Measurements from ENCODE around the gene SPATC1L. TPM values are rescaled to one million over a fixed set of nuclear protein-coding genes. Genes with fewer than 3 reads are reported as not detected.
A peak's percentile ranks its signal among the peaks of the same experiment; 100 is the strongest.
"Not testable (repeated sequence)": the region's sequence is repeated elsewhere in the genome, so short reads cannot be mapped to it uniquely, and the experiment has no call there.

Gene SPATC1L
- total RNA-seq: 10.8 and 12.0 TPM in 2 replicates

GRCh38 chr21:46183910-46184624 is at the start of gene SPATC1L:
Gene SPATC1L (minus strand): TSS chr21:46184459. CDS start chr21:46182816, 1,643 bp downstream.
- Mint-ChIP-seq H3K4me3 (peak within 1 kb of the TSS; percentile 91), H3K27ac (peak within 1 kb of the TSS; percentile 89), H3K4me1 (peaks cover 7% of the 10 kb centered on the region), H3K27me3 (no peaks in the 10 kb centered on the region), H3K9me3 (no peaks in the 10 kb centered on the region), H3K36me3 (ENCODE audit: low read depth) (no peaks in the 10 kb centered on the region)
- intact Hi-C loops (cut with micrococcal nuclease): loop anchor here (1.0 kb wide), 1 partner anchor 41 kb away; no protein-coding TSS in a partner anchor
- no peak for DNase-seq

- H3K36me3 Mint-ChIP-seq (ENCODE audit: low read depth): peaks cover 53% of the 10 kb centered on the region
- H3K27me3 Mint-ChIP-seq: no peaks in the 10 kb centered on the region
- peaks cover 8% of the 10 kb centered on the region for H3K9me3 Mint-ChIP-seq
- intact Hi-C loops (cut with micrococcal nuclease): loop anchor here (2.0 to 5.0 kb wide), 3 partner anchors 23 to 258 kb away; no protein-coding TSS in a partner anchor
- peak overlapping the region; percentile 80 for H3K27ac Mint-ChIP-seq
- DNase-seq: no peak
- H3K4me3 Mint-ChIP-seq: peak overlapping the region; percentile 94
- peaks cover 65% of the 10 kb centered on the region for H3K4me1 Mint-ChIP-seq
Observed at GRCh38 chr21:46229923-46230260, 45.6 kb upstream of the SPATC1L start.

- Mint-ChIP-seq H3K4me1 (peaks cover 60% of the 10 kb centered on the region), H3K4me3 (peak overlapping the region; percentile 94), H3K36me3 (ENCODE audit: low read depth) (peaks cover 47% of the 10 kb centered on the region), H3K9me3 (peaks cover 8% of the 10 kb centered on the region), H3K27ac (peak overlapping the region; percentile 100), H3K27me3 (no peaks in the 10 kb centered on the region)
- DNase-seq: no peak
- intact Hi-C loops (cut with micrococcal nuclease): loop anchor here (2.0 to 5.0 kb wide), 3 partner anchors 23 to 257 kb away; no protein-coding TSS in a partner anchor
Observed at GRCh38 chr21:46229133-46229922, 45.1 kb upstream of the SPATC1L start.

- Mint-ChIP-seq H3K27me3 (no peaks in the 10 kb centered on the region), H3K4me1 (peaks cover 51% of the 10 kb centered on the region), H3K9me3 (peaks cover 8% of the 10 kb centered on the region), H3K27ac (peak within 1 kb of the TSS; percentile 100), H3K36me3 (ENCODE audit: low read depth) (peaks cover 39% of the 10 kb centered on the region), H3K4me3 (peak within 1 kb of the TSS; percentile 94)
- DNase-seq: peak; percentile 99
- intact Hi-C loops (cut with micrococcal nuclease): loop anchor here (1.0 to 5.0 kb wide), 4 partner anchors 24 to 256 kb away; partner anchors contain the start of gene PCNT
Observed at GRCh38 chr21:46228345-46229051, 44.2 kb upstream of the SPATC1L start, which contains the start of gene LSS. Gene LSS (minus strand): TSS chr21:46228774. CDS start chr21:46228745, 29 bp downstream.

- peak; percentile 69 for DNase-seq
- H3K27me3 Mint-ChIP-seq: no peaks in the 10 kb centered on the region
- intact Hi-C loops (cut with micrococcal nuclease): loop anchor here (1.0 to 5.0 kb wide), 4 partner anchors 25 to 256 kb away; partner anchors contain the start of gene PCNT
- H3K27ac Mint-ChIP-seq: peak overlapping the region; percentile 56
- H3K4me1 Mint-ChIP-seq: peaks cover 50% of the 10 kb centered on the region
- H3K4me3 Mint-ChIP-seq: peak overlapping the region; percentile 94
- H3K36me3 Mint-ChIP-seq (ENCODE audit: low read depth): peaks cover 35% of the 10 kb centered on the region
- H3K9me3 Mint-ChIP-seq: peaks cover 8% of the 10 kb centered on the region
Observed at GRCh38 chr21:46227811-46228344, 43.6 kb upstream of the SPATC1L start.

GRCh38 chr21:46226920-46227599 is 42.8 kb upstream of the SPATC1L start:
- no peaks in the 10 kb centered on the region for H3K27me3 Mint-ChIP-seq
- peak overlapping the region; percentile 56 for H3K27ac Mint-ChIP-seq
- DNase-seq: peak; percentile 64
- peaks cover 50% of the 10 kb centered on the region for H3K4me1 Mint-ChIP-seq
- H3K36me3 Mint-ChIP-seq (ENCODE audit: low read depth): peaks cover 29% of the 10 kb centered on the region
- intact Hi-C loops (cut with micrococcal nuclease): loop anchor here (5.0 kb wide), 2 partner anchors 85 to 255 kb away; no protein-coding TSS in a partner anchor
- H3K4me3 Mint-ChIP-seq: peak overlapping the region; percentile 94
- peaks cover 8% of the 10 kb centered on the region for H3K9me3 Mint-ChIP-seq

- DNase-seq: no peak
- peaks cover 42% of the 10 kb centered on the region for H3K4me1 Mint-ChIP-seq
- peak overlapping the region; percentile 22 for H3K27ac Mint-ChIP-seq
- peaks cover 1% of the 10 kb centered on the region for H3K9me3 Mint-ChIP-seq
- H3K4me3 Mint-ChIP-seq: no peak overlapping the region
- H3K27me3 Mint-ChIP-seq: no peaks in the 10 kb centered on the region
- intact Hi-C loops (cut with micrococcal nuclease): loop anchor here (5.0 kb wide), 2 partner anchors 84 to 254 kb away; no protein-coding TSS in a partner anchor
- H3K36me3 Mint-ChIP-seq (ENCODE audit: low read depth): peaks cover 23% of the 10 kb centered on the region
Observed at GRCh38 chr21:46226146-46226545, 41.9 kb upstream of the SPATC1L start.

- H3K4me3 Mint-ChIP-seq; DNase-seq; H3K27ac Mint-ChIP-seq; H3K27me3 Mint-ChIP-seq; intact Hi-C loops (cut with micrococcal nuclease); H3K9me3 Mint-ChIP-seq: not testable (repeated sequence)
- Mint-ChIP-seq H3K36me3 (ENCODE audit: low read depth) (peaks cover 14% of the 10 kb centered on the region), H3K4me1 (peaks cover 25% of the 10 kb centered on the region)
Observed at GRCh38 chr21:46223661-46224060, 39.4 kb upstream of the SPATC1L start.

GRCh38 chr21:46223217-46223616 is 39.0 kb upstream of the SPATC1L start:
- no peak overlapping the region for H3K4me3 Mint-ChIP-seq
- intact Hi-C loops (cut with micrococcal nuclease): no loop called here
- H3K9me3 Mint-ChIP-seq: no peaks in the 10 kb centered on the region
- H3K36me3 Mint-ChIP-seq (ENCODE audit: low read depth): peaks cover 14% of the 10 kb centered on the region
- H3K4me1 Mint-ChIP-seq: peaks cover 25% of the 10 kb centered on the region
- H3K27me3 Mint-ChIP-seq: no peaks in the 10 kb centered on the region
- no peak overlapping the region for H3K27ac Mint-ChIP-seq
- no peak for DNase-seq

- Mint-ChIP-seq H3K9me3 (no peaks in the 10 kb centered on the region), H3K27me3 (no peaks in the 10 kb centered on the region)
Observed at GRCh38 chr21:46222436-46223116, 38.3 kb upstream of the SPATC1L start.

GRCh38 chr21:46221664-46222435 is 37.6 kb upstream of the SPATC1L start:
- no peak overlapping the region for H3K27ac Mint-ChIP-seq
- H3K4me3 Mint-ChIP-seq: no peak overlapping the region
- H3K4me1 Mint-ChIP-seq: peaks cover 13% of the 10 kb centered on the region
- intact Hi-C loops (cut with micrococcal nuclease): no loop called here
- no peaks in the 10 kb centered on the region for H3K27me3 Mint-ChIP-seq
- no peak for DNase-seq
- no peaks in the 10 kb centered on the region for H3K9me3 Mint-ChIP-seq
- peaks cover 14% of the 10 kb centered on the region for H3K36me3 Mint-ChIP-seq (ENCODE audit: low read depth)

More at GRCh38 chr21:46222436-46223116, 38.3 kb upstream of the SPATC1L start:
- no peak overlapping the region for H3K27ac Mint-ChIP-seq
- peaks cover 14% of the 10 kb centered on the region for H3K36me3 Mint-ChIP-seq (ENCODE audit: low read depth)
- DNase-seq: no peak
- intact Hi-C loops (cut with micrococcal nuclease): no loop called here
- H3K4me1 Mint-ChIP-seq: peaks cover 20% of the 10 kb centered on the region
- no peak overlapping the region for H3K4me3 Mint-ChIP-seq

GRCh38 chr21:46220847-46221246 is 36.6 kb upstream of the SPATC1L start:
- intact Hi-C loops (cut with micrococcal nuclease): no loop called here
- no peaks in the 10 kb centered on the region for H3K9me3 Mint-ChIP-seq
- H3K27ac Mint-ChIP-seq: no peak overlapping the region
- peaks cover 15% of the 10 kb centered on the region for H3K36me3 Mint-ChIP-seq (ENCODE audit: low read depth)
- H3K4me3 Mint-ChIP-seq: no peak overlapping the region
- no peak for DNase-seq
- H3K4me1 Mint-ChIP-seq: peaks cover 7% of the 10 kb centered on the region
- no peaks in the 10 kb centered on the region for H3K27me3 Mint-ChIP-seq
